HG03460 (cell line): ENCODE measurements around the gene ZNF726.
"Not testable (repeated sequence)": the region's sequence is repeated elsewhere in the genome, so short reads cannot be mapped to it uniquely, and the experiment has no call there.

Source experiments
- ATAC-seq: cut with Tn5 transposase; IDR thresholded peaks from one replicate; pipeline ENCODE4 v1.9.1; 2021; ENCODE audit not compliant: unreplicated experiment

ZNF726 gene

DNA sequence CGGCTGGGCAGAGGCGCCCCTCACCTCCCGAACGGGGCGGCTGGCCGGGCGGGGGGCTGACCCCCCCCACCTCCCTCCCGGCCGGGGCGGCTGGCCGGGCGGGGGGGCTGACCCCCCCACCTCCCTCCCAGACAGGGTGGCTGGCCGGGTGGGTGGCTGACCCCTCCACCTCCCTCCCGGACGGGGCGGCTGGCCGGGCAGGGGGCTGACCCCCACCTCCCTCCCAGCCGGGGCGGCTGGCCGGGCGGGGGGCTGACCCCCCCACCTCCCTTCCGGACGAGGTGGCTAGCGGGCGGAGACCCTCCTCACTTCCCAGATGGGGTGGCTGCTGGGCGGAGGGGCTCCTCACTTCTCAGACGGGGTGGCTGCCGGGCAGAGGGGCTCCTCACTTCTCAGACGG, 22.3 kb downstream of the ZNF726 start:
- ATAC-seq: not testable (repeated sequence)

DNA sequence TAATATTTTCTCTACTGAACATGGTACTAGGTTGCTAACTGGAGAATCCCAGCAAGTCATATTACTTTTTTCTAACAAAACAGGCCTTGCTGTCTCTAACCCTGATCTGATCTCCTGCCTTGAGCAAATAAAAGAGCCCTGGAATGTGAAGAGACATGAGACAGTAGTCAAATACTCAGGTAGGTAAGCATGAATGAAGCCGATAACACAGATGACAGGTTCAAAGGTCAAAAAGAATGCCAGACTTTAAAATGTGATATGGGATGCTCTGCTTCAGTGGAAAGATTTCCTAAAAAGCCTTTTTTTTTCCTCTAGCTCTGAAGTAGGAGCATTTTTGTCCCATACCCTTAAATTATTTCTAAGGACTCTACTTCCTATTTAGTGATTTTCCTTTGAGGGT, 28.7 kb downstream of the ZNF726 start:
- ATAC-seq: no peak

DNA sequence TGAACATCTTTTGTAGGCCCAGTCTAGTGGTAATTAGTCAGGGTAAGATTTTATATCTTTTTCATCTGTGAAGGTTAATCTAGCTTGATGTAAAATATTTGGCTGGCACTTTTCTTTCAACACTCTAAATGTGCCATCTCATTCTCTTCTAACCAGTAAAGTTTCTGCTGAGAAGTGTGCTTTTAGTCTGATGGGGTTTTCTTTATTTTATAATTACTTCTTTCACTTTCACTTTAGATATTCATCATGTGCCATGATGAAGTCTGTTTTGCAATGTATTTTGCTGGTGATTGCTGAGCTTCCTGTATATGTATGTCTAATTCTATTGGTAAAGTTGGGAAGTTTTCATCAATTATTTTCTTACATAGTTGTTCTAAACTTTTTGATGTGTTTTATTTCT, 31.9 kb downstream of the ZNF726 start:
- ATAC-seq: no peak

DNA sequence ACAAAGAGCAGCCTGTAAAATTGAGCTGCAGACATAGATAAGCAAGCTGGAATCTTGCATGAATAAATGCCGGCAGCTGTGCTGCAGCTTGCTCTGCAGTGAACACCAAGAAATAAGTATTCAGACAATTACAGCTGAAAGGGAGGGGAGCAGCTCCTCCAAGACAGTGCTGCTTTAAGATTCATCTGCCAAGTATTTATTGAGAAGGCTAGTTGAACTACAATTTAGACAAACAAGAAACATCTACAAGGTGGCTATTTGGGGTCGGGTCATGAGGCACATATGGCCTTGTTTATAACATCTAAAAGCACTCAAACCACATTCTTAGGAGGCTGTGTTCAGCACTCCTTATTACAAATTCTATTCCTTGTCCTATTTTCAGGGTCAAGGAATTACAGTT, 34.9 kb downstream of the ZNF726 start:
- no peak for ATAC-seq

DNA sequence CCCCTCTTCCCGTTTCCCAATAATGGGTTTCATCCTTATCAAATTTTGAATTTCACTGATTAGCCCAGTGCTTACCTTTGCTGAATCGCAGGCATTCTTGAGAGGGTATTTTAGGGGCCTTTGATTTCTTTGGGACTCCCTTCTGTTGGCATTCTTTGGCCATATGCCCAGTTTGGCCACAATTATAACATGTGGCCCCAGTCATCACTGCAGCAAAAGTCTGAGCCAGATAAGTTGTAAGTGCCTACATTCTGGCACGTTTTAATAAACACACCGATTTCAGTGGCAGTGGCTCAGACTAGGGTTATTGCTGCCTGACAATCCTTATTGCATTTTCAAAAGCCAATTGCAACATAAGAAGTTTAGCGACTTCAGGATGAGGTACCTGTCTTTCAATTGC, 41.4 kb downstream of the ZNF726 start:
- no peak for ATAC-seq

DNA sequence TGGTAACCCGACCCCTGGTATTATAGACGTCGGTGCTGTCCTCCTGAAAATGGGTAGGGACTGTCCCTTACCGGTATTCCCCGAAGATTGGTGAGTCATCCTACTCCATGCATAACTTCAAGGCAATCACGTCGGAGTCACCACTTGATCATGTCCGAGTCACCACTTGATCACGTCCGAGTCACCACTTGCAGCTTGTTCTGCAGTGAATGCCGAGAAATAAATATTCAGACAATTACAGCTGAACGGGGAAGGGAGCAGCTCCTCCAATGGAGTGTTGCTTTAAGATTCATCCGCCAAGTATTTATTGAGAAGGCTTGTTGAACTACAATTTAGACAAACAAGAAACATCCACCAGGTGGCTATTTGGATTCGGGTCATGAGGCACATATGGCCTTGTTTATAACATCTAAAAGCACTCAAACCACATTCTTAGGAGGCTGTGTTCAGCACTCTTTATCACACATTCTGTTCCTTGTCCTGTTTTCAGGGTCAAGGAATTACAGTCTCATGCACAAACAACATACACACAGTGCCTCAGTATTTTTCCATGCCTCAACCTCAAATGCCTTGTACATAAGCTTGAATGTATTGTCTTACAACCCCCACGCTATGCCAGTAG, 43.1 kb downstream of the ZNF726 start:
- no peak for ATAC-seq

DNA sequence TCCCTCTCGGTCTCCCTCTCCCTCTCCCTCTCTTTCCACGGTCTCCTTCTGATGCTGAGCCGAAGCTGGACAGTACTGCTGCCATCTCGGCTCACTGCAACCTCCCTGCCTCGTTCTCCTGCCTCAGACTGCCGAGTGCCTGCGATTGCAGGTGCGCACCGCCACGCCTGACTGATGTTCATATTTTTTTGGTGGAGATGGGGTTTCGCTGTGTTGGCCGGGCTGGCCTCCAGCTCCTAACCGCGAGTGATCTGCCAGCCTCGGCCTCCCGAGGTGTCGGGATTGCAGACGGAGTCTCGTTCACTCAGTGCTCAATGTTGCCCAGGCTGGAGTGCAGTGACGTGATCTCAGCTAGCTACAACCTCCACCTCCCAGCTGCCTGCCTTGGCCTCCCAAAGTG, 48.7 kb downstream of the ZNF726 start:
- ATAC-seq: not testable (repeated sequence)

DNA sequence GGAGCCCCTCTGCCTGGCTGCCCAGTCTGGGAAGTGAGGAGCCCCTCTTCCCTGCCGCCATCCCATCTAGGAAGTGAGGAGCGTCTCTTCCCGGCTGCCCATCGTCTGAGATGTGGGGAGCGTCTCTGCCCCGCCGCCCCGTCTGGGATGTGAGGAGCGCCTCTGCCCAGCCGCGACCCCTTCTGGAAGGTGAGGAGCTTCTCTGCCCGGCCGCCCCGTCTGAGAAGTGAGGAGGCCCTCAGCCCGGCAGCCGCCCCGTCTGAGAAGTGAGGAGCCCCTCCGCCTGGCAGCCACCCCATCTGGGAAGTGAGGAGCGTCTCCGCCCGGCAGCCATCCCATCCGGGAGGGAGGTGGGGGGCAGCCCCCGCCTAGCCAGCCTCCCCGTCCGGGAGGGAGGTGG, 49.2 kb downstream of the ZNF726 start:
- ATAC-seq: not testable (repeated sequence)

DNA sequence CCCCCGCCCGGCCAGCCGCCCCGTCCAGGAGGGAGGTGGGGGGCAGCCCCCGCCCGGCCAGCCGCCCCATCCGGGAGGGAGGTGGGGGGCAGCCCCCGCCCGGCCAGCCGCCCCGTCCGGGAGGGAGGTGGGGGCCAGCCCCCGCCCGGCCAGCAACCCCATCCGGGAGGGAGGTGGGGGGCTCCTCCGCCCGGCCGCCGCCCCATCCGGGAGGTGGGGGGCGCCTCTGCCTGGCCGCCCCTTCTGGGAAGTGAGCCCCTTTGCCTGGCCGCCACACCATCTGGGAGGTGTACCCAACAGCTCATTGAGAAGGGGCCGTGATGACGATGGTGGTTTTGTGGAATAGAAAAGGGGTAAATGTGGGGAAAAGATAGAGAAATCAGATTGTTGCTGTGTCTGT, 49.6 kb downstream of the ZNF726 start:
- not testable (repeated sequence) for ATAC-seq

DNA sequence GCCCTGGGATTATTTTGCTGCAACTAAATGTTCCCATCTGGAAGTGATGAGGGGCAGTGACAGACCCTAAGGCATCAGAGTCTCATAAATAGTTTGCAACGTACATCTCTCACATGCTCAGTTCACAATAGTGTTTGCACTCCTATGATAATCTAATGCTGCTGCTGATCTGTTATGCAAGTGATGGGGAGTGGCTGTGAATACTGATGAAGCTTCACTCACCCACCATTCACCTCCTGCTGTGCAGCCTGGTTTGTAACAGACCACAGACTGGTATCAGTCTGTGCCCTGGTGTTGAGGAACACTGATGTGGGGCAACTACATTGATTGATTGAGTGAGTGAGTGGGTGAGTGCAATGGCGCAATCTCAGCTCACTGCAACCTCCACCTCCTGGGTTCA, 54.9 kb downstream of the ZNF726 start:
- no peak for ATAC-seq

DNA sequence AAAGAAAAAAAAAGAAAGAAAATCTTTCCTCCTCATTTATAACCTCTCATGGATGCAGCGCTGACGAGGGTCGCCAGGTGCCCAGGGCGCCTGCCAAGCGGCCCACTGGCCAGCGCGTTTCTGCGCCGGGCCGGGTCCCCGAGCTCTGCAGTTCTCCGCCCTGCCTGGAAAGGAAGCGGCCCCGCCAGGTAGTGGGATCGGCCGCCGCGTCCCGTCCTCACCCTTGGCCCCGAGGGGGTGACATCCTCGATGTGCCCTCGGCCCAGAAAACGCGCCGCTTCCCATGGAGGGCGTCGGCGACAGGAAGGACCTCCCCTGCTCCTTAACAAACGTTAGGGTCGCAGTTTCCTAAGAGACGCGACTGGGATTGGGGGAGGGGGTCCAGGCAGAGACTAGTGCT, 56.9 kb downstream of the ZNF726 start:
- no peak for ATAC-seq

DNA sequence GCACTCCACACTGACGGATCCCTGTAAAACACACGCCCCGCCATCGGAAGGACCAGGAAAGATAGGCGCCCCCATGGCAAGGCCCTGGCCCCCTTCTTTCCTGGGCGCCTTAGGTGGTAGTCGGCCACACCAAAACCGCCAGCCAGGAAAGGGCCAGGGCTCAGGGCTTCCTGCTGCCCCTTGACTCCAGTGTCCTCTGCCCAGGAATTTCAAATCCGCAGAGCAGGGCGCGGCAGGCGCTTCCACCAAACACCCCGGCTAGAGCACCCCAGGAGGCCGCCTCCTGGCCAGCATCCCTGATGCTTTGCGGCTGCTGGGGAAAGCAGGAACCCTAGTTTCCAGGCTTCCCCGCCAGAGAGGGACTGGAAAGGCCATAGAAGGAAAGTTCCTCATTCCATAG, 57.5 kb downstream of the ZNF726 start:
- no peak for ATAC-seq

DNA sequence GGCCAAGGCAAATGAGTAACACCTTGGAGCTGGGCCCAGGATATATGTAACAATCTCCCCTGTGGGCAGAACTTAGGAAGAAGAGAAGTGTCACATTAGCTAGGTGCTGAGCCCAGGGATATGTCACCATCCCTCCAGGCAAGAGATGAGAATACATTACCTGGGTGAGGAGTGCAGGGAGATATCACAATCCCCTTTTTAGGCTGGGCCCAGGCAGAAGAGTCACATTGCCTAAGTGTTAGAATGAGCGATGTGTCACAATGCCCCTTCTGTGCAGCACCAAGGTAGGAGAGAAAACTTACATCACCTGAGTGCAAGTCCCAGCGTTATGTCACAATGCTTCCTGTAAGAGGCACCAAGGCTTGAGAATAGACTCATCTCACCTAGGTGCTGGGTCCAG, 60.3 kb downstream of the ZNF726 start:
- ATAC-seq: no peak

DNA sequence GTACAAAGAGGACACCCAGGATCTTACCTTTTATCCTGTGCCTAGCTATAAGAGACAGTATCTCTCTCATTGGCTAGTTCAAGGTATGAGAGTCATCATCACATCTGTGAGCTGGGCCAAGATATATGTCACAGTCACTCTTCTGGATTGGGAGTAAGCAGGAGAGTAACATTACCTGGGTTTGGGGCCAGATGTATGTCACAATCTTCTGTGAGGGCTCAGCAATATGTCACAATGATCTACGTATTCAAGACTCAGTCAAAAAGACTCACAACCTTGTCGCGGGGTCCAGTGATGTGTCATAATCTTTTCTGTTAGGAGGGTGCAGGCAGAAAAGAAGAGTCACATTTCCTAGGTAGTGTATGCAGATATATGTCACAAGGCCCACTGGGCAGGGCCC, 61.9 kb downstream of the ZNF726 start:
- ATAC-seq: not testable (repeated sequence)

DNA sequence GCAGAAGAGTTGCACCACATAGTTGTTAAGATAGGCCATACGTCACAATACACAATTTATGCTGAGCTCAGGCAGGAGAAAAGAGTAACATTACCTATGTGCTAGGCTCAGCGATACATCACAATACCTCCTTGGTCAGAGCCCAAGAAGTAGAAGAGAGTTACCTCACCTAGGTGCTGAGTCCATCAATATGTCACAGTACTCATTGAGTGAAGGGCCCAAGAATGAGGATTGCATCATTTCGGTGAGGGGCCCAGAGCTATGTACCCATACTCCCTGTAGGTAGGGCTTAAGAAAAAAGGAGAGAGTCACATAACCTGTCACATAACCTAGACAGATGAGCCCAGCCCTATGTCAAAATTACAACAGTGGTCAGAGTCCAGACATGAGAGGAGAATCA, 62.6 kb downstream of the ZNF726 start:
- not testable (repeated sequence) for ATAC-seq

DNA sequence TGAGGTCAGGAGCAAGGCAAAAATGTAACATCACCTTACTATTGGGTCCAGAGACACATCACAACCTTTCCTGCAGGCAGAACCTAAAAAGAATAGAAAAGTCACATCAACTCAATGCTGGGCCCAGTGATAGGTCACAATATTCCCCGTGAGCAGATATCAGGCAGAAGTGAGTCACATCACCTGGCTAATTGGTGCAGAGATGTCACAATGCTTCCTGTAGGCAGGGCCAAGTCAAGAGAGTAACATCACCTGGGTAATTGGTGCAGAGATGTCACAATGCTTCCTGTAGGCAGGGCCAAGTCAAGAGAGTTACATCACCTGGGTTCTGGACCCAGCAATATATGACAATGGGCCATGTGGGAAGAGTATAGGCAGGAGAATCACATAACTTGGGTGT, 63.4 kb downstream of the ZNF726 start:
- no peak for ATAC-seq

DNA sequence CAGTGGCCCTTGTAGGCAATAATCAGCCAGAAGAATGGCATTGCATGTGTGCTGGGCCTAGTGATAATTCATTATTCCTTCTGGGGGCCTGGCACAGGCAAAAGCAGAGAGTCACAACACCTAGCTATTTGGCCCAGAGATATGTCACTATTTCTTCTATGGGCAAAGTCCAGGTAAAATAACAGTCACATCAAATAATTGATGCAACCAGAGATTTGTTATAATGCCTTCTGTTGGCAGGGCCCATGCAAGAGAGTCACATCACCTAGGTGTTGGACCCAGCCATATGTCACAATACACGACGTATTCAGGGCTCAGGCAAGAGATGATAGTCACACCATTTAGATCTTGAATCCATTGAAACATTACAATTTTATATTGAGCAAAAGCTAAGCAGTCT, 66.1 kb downstream of the ZNF726 start:
- no peak for ATAC-seq

DNA sequence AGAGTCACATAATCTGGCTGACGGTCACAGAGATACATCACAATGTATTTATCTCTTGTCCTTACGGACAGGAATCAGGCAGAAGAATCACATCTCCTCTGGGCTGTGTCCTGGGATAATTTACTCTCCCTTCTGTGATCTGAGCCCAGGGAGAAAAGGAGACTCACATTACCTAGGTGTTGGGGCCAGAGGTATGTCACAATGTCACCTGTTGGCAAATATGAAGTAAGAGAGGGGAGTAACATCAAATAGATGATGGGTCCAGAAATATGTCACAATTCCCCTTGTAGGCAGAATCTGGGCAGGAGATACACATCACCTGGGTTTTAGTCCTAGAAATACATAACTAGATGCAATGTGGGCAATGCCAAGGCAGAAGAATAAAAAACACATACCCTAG, 67.2 kb downstream of the ZNF726 start:
- no peak for ATAC-seq

DNA sequence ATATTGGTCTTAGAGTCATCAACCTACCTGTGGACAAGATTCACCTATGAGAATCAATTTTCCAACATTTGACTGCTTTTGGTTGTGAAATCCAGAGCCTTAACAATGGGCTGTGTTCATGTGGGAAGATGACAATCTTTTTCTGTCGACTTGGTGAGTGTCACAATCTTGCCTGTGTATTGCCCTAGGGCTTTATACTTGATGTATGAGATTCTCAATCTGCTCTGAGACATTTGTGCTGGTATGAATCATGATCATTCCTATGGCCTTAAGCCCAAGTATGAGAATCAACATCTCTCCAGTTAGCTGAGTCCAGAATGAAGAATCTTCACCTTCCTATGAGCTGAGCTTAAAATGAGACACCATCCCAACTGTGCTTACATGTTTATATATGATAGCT, 68.7 kb downstream of the ZNF726 start:
- no peak for ATAC-seq
